Stimulated activated CD8-positive, alpha-beta memory T cell treated with anti-CD3 and anti-CD28 coated beads, Interleukin-15, amount 100 ng/mL, for 24 hours (primary cell): ENCODE measurements around the gene GAN.
"Not testable (repeated sequence)": the region's sequence is repeated elsewhere in the genome, so short reads cannot be mapped to it uniquely, and the experiment has no call there.

Experiments
- DNase-seq: peaks from one replicate; pipeline ENCODE4 v3.0.0-alpha.2; 2020; ENCODE audit warnings: low read depth

GAN gene

DNA sequence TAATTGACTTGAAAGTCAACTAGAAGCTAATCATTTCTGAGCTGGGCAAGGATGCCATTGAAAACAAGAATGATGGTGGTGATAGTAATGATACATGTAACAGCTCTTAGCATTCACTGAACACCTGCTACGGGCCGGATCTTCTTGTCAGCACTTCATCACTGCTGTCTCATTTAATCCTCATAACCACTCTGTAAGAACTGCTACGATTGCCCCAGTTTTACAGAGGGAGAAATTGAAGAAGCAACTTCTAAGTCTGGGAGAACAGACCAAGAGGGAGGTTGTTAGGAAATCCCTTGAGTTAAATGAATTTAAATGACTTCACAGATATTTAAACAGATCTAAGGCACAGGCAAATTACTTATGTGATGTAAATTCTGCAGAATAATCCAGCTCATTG lies 7.0 kb upstream of the GAN start:
- no peak for DNase-seq

DNA sequence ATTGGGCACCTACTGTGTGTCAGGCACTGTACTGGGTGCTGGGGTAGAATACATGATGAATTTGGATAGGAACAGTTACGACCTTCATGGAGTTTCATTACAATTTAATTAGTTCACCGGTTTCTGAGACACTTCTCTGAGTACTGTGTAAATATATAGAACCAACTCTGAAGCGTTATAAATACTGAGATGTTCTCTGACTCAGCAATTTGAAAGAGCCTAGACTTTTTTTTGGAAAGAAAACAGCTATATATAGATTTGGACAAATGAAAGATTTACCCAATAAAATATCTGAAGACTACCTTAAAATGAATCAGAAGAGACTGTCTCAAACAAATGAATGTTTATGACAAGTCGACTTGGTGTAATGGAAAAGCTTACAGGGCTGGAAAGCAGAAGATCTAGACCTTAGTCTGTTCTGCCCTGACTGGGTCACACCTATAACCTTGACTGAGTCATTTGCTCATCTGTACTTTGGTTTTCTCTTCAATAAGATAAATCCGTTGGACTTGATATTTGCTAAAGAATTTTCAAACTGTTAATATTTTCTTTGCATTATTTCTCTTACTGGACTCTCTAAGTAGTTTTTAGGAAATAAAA lies 4.6 kb upstream of the GAN start:
- no peak for DNase-seq

DNA sequence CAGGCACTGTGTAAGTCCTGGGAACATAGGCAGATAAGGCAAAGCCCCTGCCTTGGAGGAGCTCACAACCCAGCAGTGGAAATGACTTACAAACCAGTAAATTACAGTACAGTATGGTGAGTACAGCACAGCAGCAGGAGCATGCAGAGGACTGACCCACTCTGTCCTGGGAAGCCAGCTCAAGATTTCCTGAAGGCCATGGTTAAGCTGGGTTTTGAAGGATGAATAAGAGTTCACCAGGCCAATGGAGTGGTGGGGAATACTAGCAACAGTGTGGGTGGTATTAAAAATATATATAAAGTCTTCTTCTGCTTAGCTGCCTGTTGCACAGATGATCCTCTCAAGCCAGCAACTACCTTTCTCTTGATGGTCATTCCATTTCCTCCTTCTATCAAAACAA lies 3.0 kb upstream of the GAN start:
- no peak for DNase-seq

DNA sequence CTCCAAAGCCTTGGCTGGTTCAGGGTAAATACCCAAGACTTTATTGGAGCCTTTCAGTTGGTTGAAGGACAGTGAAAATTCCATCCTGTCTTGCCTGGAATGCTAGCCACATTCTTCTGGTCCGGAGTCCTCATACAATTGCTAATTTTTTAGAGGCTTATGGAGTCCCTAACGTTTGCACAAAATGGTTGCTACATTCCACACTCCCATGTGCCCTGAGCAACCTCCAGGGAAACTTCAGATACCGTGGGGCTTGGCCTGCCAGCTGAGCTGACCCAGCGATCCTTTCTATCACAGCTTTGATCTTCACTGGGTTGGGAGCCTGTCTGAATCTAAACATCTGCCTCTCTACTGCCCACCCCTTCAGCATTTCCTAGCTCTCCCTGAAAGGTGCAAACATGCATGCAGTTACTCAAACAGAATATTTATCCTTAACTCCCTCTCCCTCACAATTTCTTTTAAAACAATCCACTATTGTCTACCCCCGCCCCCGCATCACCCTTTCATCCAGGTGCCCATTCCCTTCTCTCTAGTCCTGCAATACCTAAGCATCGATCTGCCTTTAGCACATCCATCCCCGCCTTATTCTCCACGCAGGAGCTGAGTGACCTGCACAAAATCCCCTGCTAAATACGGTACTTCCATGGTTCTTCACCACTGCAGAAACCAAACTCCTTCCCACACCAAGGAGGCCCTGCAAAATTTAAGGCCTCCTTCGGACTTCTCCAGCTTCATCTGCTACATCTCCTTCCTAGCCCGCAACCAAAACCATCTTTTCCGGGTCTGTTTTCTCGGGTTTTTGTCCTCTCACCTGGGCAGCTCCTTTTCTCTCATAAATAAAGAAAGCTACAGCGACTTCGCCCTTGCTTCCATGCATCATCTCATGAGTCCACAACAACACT lies 810 bp upstream of the GAN start:
- DNase-seq: no peak

DNA sequence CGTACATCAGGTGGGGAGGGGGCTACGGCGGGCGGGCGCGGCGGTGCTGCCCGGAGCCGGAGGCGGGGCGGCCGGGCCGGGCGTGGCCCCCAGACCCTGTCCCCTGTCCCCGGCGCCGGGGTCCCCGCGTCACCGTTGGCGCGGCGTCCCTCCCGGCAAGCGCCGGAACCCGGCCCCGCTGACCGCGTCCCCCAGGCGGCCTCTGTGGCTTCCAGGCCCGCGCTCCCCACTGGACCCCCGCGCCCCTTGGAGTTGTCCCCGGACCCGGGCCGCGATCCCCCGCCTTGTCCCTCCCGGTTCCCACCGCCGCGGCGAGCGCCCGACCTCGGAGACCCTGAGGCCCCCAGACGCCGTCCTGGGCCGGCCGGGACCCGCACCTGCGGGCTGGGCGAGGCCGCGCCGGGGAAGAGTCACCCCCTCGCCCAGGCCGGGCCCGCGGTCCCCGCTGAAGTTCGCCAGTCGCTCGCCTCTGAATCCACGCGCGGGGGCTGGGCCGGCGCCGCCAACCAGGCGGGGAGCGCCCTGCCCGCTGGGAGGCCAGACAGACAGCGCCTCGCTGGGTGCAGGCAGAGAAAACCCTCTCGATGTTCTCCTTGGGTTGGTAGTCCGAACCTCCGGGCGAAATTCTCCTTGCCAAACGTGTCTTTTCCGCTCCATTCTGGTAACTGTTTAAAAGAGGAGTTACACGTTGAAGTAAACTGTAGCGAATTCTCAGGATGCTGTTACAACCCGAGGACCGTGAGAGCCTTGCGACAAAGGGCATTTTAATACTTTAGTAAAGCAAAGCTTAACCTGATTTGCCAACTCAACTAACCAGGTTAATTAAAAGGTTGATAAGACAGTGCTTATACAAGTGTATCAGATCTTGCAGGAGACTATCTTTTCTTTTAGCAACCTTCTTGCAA lies 761 bp downstream of the GAN start:
- DNase-seq: peak; percentile 8

DNA sequence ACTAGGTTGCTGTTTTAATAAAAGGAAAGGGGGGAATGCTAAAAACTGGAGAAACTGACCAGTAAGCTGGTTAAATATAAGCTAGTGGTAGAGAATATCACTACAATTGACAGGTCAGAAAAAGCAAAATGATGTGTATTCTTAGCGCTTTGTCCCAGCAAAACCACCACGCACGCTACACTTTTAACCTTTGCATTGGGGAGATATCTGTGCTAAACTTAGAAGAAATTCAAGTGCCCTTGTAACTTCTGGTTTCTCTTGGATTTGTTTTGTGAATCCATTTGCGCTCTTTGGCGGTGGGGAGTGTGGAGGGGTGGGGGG lies 1.4 kb downstream of the GAN start:
- DNase-seq: no peak

DNA sequence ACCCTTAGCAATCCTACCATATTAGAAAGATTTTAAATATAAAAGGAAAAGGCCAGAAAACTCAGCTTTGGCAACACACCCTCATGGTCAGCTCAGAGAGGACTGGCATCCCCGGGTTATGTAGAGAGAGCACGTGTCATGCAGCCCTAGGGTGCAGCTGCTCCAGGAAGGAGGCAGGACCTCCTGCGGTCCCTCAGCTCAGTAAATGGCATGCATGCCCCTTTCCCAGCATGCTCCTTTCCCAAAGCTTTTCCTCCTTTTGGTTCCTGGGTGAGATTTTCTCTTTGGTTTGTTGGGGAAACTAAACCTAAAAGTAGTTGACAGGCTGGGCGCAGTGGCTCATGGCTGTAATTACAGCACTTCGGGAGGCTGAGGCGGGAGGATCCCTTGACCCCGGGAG lies 3.9 kb downstream of the GAN start:
- DNase-seq: no peak

DNA sequence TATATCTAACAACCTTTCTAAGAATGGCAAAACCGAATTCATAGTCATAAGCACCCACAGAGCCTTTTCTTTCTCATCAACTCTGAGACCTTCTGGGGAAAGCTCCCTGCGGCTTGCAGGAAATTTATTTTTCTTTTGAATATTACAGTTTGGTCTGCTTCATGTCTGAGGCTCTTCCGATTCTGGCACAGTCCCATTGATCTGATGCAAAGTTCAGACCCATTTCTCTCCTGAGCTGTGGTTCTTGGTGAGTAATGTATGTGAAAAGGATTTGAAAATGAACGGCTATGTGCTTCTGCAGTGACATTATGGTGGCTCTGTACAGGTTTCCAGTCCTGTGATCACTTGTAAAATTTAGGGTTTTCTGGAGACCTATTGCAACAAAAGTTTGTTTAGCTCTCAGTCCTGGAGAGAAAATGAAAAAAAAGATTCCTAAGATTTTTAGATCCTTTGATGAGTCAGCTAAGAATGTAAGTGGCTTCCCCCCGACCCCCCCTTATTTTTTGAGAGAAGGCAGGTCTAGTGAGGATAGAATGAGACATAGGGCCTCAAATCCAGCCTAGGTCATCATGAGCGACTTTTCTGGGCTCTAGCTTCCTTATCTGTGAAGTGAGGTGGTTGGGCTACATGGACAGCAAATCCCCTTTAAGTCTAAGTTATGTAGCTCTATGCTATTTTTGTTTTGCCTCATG lies 4.6 kb downstream of the GAN start:
- no peak for DNase-seq

DNA sequence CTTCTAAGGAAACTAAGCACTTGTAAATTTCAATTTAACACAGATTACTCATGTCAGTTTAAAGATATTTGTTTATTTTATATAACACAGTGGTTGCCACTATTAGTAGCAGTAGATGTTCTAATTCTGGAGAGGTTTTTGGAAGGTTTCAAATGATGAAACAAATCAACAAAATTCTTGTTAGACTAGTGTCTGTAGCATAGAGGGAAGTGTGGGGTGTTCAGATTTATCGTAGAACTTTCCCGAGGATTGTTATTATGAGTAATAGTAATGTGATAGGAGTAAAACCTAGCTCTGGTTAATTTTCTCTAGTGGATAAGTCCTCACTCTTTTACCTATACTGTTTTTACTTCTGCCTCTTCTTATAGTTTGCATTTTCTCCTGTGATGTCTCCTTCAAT lies 6.3 kb downstream of the GAN start:
- no peak for DNase-seq

DNA sequence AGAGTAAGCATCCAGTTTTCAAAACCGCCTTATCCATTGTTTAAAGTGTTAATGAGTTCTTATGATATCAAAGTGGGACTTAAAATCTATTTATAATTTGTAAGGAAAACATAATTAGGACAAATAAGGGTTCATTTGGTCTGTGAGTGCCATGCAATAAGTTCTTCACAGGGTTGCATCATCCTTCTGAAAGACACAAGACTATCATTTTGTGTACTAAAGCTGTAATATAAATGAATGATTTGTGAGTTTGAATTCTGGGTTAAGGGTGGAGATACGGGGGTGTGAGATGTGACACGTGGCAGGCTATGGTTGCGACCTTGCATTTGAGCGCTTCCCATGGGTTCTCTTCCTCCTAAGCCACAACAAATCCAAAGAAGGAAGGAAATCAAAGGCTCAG lies 6.8 kb downstream of the GAN start:
- DNase-seq: no peak

DNA sequence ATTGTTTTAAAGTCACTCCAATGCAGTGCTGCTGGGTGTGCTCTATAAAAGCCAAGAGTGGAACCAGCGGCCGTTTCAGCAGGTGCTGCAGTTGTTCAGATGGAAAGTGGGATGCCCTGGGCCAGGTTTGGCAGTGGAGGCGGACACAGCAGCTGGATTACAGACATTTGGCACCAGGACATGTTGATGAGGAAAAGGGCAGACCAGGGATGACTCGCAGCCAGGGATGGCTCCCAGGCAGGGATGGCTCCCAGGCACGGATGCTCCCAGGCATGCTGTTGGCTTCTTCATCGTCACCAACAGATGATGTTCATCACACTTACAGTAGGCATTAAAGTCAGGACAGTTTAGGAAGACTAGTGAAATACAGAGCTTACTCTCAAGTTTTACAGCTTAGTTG lies 10.0 kb downstream of the GAN start:
- DNase-seq: no peak

DNA sequence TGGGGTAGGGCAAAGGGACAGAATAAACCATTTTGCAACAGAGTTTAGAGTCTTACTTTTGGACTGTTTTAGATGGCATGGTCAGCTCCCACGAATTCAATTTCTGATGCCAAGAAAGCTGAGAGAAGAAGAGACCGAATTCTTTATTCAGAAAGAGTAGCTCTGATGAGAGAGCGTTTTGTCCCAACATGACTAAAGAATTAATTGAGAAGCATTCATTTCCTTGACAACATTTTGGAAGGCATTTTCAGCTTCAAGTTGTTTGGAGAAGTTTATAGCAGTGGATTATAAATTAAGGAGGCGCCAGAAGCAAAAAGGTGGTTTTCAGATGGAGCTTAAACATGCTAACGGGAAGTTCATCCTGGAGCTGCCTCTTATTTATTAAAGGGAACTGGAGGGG lies 12.2 kb downstream of the GAN start:
- no peak for DNase-seq

DNA sequence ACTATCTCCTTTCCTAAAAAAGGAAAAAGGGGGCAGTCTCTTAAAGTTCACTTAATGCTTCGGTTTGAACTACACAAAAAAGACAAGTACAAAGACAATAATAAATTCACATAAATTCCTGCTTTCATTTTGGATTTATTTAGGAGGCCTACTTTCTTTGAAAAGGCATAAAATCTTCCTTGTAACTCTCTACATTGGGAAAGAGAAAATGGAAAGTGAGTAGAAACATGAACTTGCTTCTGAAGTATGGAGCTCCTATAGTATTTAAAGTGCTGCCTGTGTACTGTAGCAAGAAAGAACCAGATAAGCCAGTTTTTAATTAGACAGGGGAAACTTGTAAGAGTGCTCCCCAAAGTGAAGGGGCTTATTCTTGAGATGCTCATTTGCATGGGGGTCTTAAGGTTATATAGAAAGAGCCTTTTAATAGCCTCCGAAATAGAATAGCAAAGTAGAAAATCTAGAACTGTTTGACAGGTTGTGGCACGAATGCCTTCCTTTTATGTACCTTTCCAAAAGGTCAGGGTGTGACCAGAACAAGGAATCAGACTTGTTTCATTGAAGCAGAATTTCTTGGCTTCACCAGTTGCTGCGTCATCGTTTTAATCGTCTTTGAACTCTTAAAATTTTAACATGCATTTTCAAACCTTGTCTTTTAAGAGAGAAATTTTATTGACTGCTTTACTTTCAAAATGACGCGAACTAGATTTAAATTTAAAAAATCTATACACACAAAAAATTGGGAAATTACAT lies 12.9 kb downstream of the GAN start:
- no peak for DNase-seq

DNA sequence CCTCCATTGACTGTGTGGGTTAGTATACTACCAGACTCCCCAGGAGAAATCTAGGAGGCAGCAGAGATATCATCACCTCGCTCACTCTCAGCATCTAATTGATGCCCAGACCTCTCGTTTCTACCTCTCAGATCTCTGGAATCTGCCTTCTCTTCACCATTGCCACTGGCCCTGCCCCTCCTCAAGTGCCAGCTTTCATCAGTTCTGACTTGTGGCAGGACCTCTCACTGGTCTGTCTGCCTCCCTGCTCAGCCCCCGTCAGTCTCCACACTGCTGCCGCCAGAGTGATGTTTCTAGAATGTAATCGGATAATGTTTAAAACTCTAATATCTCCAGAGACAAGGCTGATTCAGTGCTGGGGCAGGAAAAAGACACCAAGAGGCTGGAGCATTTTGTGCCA lies 15.2 kb downstream of the GAN start:
- DNase-seq: no peak

DNA sequence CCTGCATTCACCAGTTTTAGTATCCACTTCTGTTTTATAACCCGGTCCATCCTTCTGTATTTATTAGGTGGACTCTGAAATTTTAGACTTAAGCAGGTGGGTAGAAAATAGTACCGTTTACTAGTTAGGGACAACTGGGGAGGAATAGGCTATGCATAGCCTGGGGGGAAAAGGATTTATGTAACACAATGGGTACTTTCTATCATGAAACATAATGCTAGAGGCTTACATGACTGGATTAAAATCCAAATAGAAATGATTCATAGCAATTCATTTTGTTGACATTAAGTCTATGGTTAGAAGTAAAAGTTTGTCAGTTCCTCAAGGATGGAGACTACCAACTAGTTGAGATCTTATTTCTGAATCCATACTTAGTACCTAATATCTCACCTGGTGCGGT lies 18.6 kb downstream of the GAN start:
- DNase-seq: no peak

DNA sequence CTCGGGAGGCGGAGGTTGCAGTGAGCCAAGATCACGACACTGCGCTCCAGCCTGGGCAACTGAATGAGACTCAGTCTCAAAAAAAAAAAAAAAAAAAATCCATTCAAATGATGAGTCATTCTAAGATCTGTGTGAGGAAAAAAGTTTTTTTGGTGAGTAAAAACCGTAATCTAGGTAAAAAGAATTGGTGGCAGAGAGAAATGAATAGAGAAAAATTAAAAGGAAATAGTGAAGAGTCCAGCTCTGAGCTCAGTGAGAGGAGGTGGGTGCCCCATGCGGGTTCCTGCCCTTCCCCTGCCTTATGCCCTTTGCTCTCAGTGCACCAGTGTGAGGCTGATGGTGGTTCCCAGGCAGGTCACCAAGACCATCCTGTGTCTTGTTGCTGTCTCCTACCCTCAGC lies 20.9 kb downstream of the GAN start:
- no peak for DNase-seq

DNA sequence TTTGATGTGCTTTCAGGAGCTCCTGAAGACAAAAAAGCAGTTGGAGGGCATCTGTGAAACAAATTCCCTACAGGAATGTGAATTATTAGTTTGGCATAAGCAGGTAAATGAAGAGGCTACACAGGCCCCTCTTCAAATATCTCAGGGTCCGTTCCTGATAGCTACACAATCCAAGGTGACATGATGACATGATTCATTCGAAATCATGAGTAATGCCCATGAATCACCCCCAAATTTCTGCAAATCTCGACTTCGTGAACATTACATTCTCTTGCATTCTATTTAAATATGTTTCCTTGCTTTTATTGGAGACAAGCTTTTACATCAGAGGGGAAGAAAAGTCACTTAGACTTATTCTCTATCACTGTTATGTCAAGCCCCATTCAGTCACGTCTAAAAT lies 22.3 kb downstream of the GAN start:
- no peak for DNase-seq

DNA sequence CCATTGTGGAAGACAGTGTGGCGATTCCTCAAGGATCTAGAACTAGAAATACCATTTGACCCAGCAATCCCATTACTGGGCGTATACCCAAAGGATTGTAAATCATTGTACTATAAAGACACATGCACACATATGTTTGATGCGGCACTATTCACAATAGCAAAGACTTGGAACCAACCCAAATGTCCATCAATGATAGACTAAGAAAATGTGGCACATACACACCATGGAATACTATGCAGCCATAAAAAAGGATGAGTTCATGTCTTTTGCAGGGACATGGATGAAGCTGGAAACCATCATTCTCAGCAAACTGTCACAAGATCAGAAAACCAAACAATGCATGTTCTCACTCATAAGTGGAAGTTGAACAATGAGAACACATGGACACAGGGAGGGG lies 30.4 kb downstream of the GAN start:
- not testable (repeated sequence) for DNase-seq

DNA sequence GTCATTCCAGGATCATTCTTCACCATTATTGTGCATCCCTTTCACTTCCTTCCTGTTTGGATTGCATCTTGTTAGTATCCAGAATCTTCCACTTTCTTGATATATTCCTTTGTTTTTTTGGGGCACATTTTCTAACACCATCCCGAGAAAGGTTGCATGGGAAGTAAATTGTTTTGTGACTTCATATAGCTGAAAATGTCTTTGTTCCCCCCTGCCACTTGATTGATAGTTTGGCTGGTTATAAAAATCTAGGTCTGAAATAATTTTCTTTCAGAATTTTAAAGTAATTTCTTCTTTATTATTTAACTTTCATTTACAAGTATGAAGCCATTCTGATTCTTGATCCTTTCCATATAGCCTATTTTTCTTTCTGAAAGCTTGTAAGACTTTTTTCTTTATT lies 32.7 kb downstream of the GAN start:
- no peak for DNase-seq

DNA sequence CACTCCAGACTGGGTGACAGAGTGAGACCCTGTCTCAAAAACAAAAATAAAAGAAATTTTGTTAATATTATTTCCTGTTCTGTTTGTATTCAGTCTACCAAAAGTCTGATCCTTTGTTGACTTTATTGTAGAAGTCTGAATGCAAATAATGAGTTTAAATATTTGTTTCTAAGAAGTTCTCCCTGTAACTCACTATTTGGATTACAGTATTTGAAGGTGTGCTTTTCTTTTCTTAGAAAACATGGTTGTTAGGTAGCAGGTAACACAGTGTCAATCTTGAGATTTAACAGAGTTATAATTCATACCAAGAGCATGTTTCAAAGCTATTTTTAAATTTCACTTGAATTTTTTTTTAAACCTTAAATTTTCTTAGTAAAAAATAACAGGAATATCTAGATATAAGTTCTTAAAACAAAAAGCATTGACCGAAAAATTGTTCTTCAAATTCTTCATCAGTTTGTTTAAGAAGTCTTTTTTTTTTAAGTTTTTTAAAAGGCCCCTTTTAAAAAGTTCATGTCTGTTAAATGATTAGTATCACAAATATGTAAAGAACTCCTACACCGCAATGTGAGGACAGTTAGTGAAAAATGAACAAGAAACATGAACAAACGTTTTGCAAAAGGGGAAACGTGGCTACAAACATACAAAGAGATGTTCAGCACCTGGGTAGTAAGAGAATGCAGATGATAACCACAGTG lies 35.0 kb downstream of the GAN start:
- no peak for DNase-seq

DNA sequence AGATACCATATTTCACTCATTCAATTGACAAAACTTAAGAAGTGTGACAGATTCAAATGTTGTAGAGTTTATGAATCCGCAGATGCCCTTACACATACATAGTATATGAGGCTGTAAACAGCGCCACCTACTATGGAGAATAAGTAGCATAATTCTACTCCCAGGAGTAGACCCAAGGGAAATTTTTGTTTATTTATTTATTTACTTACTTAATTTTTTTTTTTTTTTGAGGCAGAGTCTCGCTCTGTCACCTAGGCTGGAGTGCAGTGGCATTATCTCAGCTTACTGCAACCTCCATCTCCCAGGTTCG lies 35.5 kb downstream of the GAN start:
- DNase-seq: no peak
